Measurements from ENCODE around the gene GCLC. TPM values are rescaled to one million over a fixed set of nuclear protein-coding genes. Genes with fewer than 3 reads are reported as not detected.
"Not testable (repeated sequence)": the region's sequence is repeated elsewhere in the genome, so short reads cannot be mapped to it uniquely, and the experiment has no call there.

The GCLC gene
- polyA plus RNA-seq (2012; ENCODE audit: insufficient read depth, insufficient read length), result 38.8 TPM

- DNase-seq (ENCODE audit: low read depth, low spot score), result peak; percentile 92
- peak within 1 kb of the TSS; percentile 68 for H3K4me3 ChIP-seq (ENCODE audit: low read length)
Measured at GRCh38 chr6:53544470-53545308, at the start of gene GCLC. TSS of gene GCLC (minus strand) at chr6:53545101. CDS start at chr6:53544645, 456 bp downstream.

- no peak overlapping the region for H3K4me3 ChIP-seq (ENCODE audit: low read length)
- no peak for DNase-seq (ENCODE audit: low read depth, low spot score)
Measured at GRCh38 chr6:53594596-53594995, 49.7 kb upstream of the GCLC start.

DNA sequence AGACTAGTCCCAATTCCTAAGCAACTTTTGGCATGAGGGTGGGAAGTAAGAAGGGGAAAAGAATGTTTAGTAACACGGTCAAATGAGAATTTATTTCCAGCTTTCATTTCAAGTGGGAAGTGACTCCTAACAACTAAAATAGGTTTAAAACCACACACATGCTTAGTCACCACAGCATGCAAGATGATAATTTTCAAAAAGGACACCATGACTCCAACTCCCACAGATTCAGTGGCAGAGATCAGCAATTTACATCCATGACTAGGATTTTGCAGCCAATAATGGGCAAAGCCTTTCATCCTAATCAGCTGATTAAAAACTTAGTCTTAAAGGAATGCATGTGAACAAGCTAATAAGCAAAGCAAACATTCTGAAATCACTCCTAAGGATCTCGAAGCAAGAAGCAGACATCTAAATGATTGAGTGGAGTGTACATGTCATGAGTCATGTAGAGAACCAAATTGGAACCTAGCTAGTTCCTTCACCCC lies 48.1 kb upstream of the GCLC start:
- H3K4me3 ChIP-seq (ENCODE audit: low read length), result no peak overlapping the region
- DNase-seq (ENCODE audit: low read depth, low spot score), result no peak

DNA sequence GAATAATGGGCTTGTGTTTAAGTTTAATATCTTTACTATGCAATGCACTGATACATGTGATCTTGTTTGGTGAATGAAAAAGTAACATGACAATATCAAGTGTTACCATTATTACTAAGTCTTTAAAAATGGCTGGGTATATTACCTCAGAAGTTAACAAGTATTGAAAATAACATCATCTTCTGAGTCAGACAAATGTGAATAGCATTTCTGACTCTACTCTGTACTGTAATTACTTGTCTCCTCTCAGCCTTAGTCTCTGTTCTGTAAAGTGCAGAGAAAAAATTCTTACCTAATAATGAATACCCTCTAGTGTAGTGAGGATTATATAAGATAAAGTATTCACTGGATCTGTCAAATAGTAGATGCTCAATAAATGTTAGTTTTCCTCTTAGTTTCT lies 47.0 kb upstream of the GCLC start:
- H3K4me3 ChIP-seq (ENCODE audit: low read length), result no peak overlapping the region
- no peak for DNase-seq (ENCODE audit: low read depth, low spot score)

- no peak overlapping the region for H3K4me3 ChIP-seq (ENCODE audit: low read length)
- DNase-seq (ENCODE audit: low read depth, low spot score), result no peak
Measured at GRCh38 chr6:53588816-53589509, 44.1 kb upstream of the GCLC start.

DNA sequence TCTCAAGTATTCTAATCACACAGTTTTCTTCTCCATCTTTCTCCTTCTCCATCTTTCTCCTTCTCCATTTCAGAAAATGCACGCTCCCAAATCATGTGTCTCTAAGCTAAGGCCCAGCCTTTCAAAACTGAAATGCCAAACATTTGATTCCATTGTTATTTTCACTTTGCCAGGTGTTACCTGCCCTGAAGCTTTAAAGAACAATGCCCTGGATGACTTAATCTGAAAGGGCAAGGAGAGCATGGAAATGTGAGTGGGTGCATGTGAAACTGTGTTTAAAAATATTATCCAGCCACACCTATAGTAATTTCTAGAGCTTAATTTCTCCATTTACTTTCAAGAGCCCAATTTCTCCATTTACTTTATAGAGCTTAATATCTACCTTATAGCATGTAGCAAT lies 42.4 kb upstream of the GCLC start:
- DNase-seq (ENCODE audit: low read depth, low spot score), result no peak
- no peak overlapping the region for H3K4me3 ChIP-seq (ENCODE audit: low read length)

DNA sequence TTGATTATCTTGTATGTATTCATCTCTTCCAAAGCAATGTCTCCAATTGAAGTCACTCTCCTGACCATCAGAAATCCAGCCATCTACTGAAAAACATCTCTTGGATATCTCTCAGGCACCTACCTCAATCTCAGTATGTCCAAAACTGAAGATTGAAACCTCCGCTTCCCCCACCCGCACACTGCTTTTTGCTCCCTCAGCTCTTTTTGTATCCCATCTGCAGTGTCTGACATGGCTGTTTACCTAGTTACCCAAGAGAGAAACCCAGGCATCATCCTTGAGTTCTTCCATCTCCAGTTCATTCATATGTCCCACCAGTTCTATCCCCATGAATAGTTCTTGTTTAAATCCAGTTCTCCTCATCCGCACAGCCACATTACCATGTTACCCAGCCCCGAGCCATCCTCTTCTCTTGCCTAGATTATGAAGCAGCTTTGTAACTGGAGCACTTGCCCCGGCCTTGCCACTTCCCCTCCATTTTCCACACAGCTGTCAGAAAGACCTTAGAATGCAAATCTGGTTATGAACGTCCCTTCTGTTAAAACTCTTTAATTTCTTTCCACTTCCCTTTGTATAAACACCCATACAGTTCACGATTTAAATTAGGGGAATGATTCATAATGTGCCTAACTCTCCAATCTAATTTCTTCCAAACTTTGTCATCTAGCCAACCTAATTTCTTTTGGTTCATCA lies 40.5 kb upstream of the GCLC start:
- no peak overlapping the region for H3K4me3 ChIP-seq (ENCODE audit: low read length)
- no peak for DNase-seq (ENCODE audit: low read depth, low spot score)

DNA sequence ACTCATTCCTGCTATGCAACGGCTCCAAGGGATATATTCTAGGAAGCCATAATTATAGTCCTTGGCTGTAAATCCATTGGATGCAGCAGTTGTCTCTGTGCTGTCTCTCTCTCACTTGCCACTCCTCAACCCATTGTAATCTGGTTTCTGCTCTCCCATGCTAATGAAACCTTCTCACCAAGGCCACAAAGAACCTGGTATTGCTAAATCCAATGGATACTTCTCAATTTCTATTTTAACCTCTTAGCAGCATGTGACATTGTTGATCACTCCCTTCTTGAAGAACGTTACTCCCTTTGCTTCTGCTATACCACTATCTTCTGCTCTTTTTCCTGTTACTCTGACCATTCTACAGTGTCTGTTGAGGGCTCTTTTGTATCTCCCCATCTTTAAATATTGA lies 39.8 kb upstream of the GCLC start:
- H3K4me3 ChIP-seq (ENCODE audit: low read length), result no peak overlapping the region
- DNase-seq (ENCODE audit: low read depth, low spot score), result no peak

DNA sequence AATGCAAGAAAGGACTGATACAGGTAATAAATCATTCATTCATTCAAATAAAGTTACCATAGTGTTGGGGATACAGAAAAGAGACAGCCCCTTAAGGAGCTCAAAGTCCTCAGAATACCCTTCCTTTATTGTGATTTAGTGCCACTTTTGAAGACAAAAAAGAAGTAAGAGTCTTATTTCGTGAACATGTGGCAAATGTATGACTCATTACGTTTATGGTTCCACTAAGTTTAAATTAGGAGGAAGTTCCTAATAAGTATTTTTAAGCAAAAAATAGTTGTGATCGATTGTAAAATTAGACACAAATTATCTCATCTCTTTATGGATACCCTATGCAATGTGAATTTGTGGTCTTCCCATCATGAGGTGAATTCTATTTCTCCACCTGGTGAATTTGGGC lies 38.5 kb upstream of the GCLC start:
- H3K4me3 ChIP-seq (ENCODE audit: low read length), result no peak overlapping the region
- DNase-seq (ENCODE audit: low read depth, low spot score), result no peak

DNA sequence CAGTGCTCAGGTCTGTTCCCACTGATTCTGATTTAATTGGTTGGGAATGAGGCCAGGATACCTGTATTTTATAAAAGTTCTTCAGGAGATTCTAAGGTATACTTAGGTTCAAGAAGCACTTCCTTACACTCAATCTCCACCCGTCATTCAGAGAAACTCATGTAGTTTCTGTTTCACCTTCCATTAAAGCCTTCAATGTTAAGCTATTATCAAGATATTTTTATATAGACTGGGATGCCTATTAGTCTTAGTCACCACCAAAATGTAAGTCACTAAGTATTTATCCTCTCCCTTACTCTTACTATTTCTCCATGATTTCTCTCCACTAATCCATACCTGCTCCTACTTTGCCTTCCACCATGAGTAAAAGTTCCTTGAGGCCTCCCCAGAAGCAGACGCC lies 38.1 kb upstream of the GCLC start:
- no peak for DNase-seq (ENCODE audit: low read depth, low spot score)
- no peak overlapping the region for H3K4me3 ChIP-seq (ENCODE audit: low read length)

GRCh38 chr6:53581856-53582255 lies 37.0 kb upstream of the GCLC start:
- H3K4me3 ChIP-seq (ENCODE audit: low read length), result no peak overlapping the region

GRCh38 chr6:53581173-53581773 lies 36.4 kb upstream of the GCLC start:
- H3K4me3 ChIP-seq (ENCODE audit: low read length), result no peak overlapping the region
- DNase-seq (ENCODE audit: low read depth, low spot score), result no peak

More at GRCh38 chr6:53581856-53582255, 37.0 kb upstream of the GCLC start:
- no peak for DNase-seq (ENCODE audit: low read depth, low spot score)

- no peak overlapping the region for H3K4me3 ChIP-seq (ENCODE audit: low read length)
- DNase-seq (ENCODE audit: low read depth, low spot score), result no peak
Measured at GRCh38 chr6:53579338-53579737, 34.4 kb upstream of the GCLC start.

DNA sequence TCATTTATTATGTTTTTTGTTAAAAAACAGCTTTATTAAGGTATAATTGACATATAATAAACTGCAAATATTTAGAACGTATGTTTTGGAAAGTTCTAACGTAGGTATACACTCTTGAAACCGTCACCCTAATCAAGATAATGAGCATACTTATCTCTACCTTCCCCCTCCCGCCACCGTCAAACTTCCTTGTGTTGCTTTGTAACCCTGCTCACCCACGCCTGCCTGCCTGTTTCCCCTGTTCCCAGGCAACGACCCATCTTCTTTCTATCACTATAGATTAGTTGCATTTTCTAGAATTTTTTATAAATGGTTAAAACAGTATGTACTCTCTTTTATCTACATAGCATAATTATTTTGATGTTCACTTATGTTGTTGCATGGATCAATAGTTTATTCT lies 33.5 kb upstream of the GCLC start:
- no peak overlapping the region for H3K4me3 ChIP-seq (ENCODE audit: low read length)
- DNase-seq (ENCODE audit: low read depth, low spot score), result no peak

DNA sequence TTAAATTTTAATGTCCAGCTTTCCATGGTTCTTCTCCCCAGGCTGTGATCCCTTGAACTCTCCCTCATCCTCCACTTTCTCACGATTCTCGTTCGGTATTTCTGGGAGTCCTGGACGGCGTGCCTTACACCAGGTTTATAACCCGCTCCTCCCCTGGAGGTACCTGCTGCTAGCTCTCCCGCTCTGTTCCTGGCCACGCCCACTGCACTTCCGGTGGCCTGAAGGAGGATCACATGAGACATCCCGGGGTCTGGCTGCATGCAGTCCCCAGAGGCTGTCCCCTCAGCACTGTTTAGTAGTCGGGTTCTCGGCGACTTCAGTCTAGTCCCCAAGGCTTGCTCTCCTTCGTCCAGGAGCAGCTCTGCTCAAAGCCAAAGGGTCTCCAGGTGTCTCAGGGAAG lies 28.4 kb upstream of the GCLC start:
- H3K4me3 ChIP-seq (ENCODE audit: low read length), result no peak overlapping the region
- DNase-seq (ENCODE audit: low read depth, low spot score), result no peak

DNA sequence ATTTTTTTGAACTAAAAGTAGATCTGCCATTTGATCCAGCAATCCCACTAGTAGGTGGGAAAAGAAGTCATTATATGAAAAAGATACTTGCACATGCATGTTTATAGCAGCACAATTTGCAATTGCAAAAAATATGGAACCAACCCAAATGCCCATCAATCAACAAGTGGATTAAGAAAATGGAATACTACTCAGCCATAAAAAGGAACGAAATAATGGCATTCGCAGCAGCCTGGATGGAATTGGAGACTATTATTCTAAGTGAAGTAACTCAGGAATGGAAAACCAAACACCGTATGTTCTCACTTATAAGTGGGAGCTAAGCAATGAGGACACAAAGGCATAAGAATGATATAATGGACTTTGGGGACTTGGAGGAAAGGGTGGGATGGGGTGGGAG lies 27.5 kb upstream of the GCLC start:
- not testable (repeated sequence) for DNase-seq (ENCODE audit: low read depth, low spot score); H3K4me3 ChIP-seq (ENCODE audit: low read length)

DNA sequence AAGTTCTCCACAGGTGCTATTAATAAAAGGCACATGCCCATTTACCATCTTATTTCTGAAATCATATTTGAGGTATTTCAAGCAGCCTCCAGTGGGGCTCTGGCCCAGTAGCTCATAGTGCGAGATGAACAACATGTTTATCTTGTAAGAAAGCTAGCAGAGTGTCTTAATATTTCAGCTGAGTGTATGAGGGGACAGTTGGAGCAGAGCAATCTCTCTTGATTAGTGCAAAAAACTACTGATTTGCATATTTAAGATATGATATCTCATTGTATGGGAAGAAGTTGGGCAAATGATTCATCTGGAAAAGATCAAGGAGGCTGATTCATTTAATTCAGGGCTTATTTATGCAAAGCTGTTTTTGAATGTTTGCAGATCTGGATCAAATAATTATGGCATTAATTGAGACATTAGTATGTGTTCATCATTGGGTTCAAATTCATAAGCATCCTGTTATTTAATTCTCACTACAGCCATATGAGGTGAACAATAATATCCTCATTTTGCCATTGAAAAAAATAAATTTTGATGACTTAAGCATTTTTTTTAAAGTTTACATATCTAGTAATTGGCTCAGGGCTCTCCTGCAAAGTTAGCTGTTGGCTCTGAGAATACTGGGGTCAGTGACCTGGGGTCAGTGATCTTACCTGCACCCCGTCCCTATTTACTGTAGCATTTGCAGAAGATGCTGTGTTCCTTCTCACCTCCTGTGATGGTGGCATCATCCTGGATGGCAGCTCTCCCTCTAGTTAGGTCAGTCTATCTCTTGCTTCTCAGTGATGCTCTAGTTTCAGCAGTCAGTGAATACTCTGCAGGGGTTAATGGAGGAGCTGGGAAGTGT lies 24.1 kb upstream of the GCLC start:
- DNase-seq (ENCODE audit: low read depth, low spot score), result no peak
- H3K4me3 ChIP-seq (ENCODE audit: low read length), result no peak overlapping the region

DNA sequence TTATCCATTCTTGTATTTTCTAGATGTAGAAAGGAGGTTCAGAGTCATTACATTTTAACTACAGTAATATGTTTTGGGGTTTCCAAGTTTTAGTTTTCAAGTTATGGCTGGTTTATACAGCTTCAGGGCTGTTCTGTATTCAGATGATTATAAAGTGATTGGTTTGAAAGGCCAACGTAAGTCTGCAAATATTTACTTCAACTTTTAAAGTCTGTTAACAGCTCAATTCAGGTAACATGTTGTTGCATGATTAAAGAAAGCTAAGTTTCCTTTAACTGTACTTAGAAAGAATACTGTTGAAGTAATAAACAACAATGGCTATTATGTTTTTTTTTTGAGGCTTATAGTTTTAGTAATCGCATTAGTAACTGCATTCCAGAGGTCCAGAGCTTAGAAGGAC lies 22.8 kb upstream of the GCLC start:
- no peak overlapping the region for H3K4me3 ChIP-seq (ENCODE audit: low read length)
- DNase-seq (ENCODE audit: low read depth, low spot score), result no peak

DNA sequence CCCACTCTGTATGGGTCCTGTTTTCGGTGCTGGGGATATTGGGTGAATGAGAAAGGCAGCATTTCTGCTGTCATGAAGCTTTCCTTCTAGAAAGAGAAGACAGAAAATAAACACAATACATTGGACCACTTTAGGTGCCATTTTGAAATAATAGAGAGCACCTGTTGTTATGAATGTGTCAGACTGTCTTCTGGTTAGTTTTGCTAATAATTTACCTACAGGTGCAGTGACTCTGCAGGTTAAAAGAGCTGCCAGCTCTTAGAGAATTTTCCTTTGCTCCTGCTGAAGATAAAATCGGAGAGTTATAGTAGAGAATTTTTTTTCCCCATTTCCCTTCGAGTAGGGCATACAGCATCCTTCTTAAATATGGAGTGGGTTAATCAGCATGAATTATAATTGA lies 21.9 kb upstream of the GCLC start:
- no peak for DNase-seq (ENCODE audit: low read depth, low spot score)
- no peak overlapping the region for H3K4me3 ChIP-seq (ENCODE audit: low read length)
